ENCODE data around the gene FBXL19. TPM values are rescaled to one million over a fixed set of nuclear protein-coding genes. Genes with fewer than 3 reads are reported as not detected.

Gene FBXL19
- total RNA-seq, 2 donors from 2014 or later, result 8.6 to 21.1 TPM

GRCh38 chr16:30967795-30968194 is 44.4 kb downstream of the FBXL19 start:
- Histone ChIP-seq H3K4me3 (no peak overlapping the region), H3K4me1 (no peaks in the 10 kb centered on the region), H3K27me3 (no peaks in the 10 kb centered on the region), H3K27ac (no peak overlapping the region), H3K36me3 (replicated peaks in 1 of 2; ENCODE audit: insufficient read depth in 1 of 2, low read depth in 2 of 2) (peaks cover 31 to 52% of the 10 kb centered on the region in 2 donors), H3K9me3 (no peaks in the 10 kb centered on the region)
- no peak for TF ChIP-seq CTCF (IDR thresholded peaks at IDR 0.05)
- no peak for TF ChIP-seq POLR2A (IDR thresholded peaks at IDR 0.05)
- no peak for ATAC-seq
- DNase-seq, result no peak
- intact Hi-C loops (cut with DNase I), result no loop called here
- 76 to 87% methylated on average over 4 of the region's 4 CpGs for WGBS, 2 donors

- H3K27me3 ChIP-seq, result no peaks in the 10 kb centered on the region
- peaks cover 27 to 47% of the 10 kb centered on the region in 2 donors for H3K36me3 ChIP-seq (replicated peaks in 1 of 2; ENCODE audit: insufficient read depth in 1 of 2, low read depth in 2 of 2)
- no peak overlapping the region for H3K27ac ChIP-seq
- ATAC-seq (no peak), DNase-seq (no peak)
- intact Hi-C loops (cut with DNase I), result no loop called here
- H3K4me1 ChIP-seq, result no peaks in the 10 kb centered on the region
- 88 to 93% methylated on average over 10 to 19 of the region's 19 CpGs for WGBS, 2 donors
- H3K4me3 ChIP-seq, result no peak overlapping the region
- TF ChIP-seq CTCF (IDR thresholded peaks at IDR 0.05), result no peak
- TF ChIP-seq POLR2A (IDR thresholded peaks at IDR 0.05), result no peak
- H3K9me3 ChIP-seq, result no peaks in the 10 kb centered on the region
Observed at GRCh38 chr16:30969246-30969842, 46.0 kb downstream of the FBXL19 start.

GRCh38 chr16:30971298-30971697 is 47.9 kb downstream of the FBXL19 start:
- Histone ChIP-seq H3K27ac (no peak overlapping the region), H3K36me3 (replicated peaks in 1 of 2; ENCODE audit: insufficient read depth in 1 of 2, low read depth in 2 of 2) (peaks cover 19 to 36% of the 10 kb centered on the region in 2 donors), H3K4me1 (no peaks in the 10 kb centered on the region), H3K9me3 (no peaks in the 10 kb centered on the region), H3K27me3 (no peaks in the 10 kb centered on the region), H3K4me3 (no peak overlapping the region)
- WGBS, 2 donors, result 95 to 97% methylated on average over 14 of the region's 14 CpGs
- DNase-seq, result no peak
- ATAC-seq, result no peak
- intact Hi-C loops (cut with DNase I), result no loop called here
- TF ChIP-seq POLR2A (IDR thresholded peaks at IDR 0.05), result no peak
- no peak for TF ChIP-seq CTCF (IDR thresholded peaks at IDR 0.05)

GRCh38 chr16:30972872-30973271 is 49.5 kb downstream of the FBXL19 start:
- intact Hi-C loops (cut with DNase I), result no loop called here

More at GRCh38 chr16:30972872-30973271, 49.5 kb downstream of the FBXL19 start:
- no peak overlapping the region for H3K4me3 ChIP-seq
- no peaks in the 10 kb centered on the region for H3K4me1 ChIP-seq
- peaks cover 14 to 36% of the 10 kb centered on the region in 2 donors for H3K36me3 ChIP-seq (replicated peaks in 1 of 2; ENCODE audit: insufficient read depth in 1 of 2, low read depth in 2 of 2)
- H3K27ac ChIP-seq, result no peak overlapping the region
- TF ChIP-seq POLR2A (IDR thresholded peaks at IDR 0.05), result no peak
- TF ChIP-seq CTCF (IDR thresholded peaks at IDR 0.05), result no peak
- WGBS, 2 donors, result 89 to 91% methylated on average over 7 of the region's 7 CpGs
- no peaks in the 10 kb centered on the region for H3K9me3 ChIP-seq
- ATAC-seq (no peak), DNase-seq (no peak)
- H3K27me3 ChIP-seq, result no peaks in the 10 kb centered on the region

All from body of pancreas (tissue), 4 donors.